GM18517 (cell line): ENCODE data around the gene LIMS2.
A peak's percentile ranks its signal among the peaks of the same experiment; 100 is the strongest.

Experiments
- ATAC-seq: cut with Tn5 transposase; IDR thresholded peaks from one replicate; pipeline ENCODE4 v1.9.1; 2021; ENCODE audit warnings: mild to moderate bottlenecking, moderate library complexity; ENCODE audit not compliant: unreplicated experiment

The LIMS2 gene

GRCh38 chr2:127658641-127659407, 16.5 kb downstream of the LIMS2 start:
- no peak for ATAC-seq

GRCh38 chr2:127658146-127658545, 17.2 kb downstream of the LIMS2 start:
- ATAC-seq: no peak

GRCh38 chr2:127657232-127657595, 18.1 kb downstream of the LIMS2 start:
- no peak for ATAC-seq

- ATAC-seq: no peak
Observed at GRCh38 chr2:127656569-127657231, 18.6 kb downstream of the LIMS2 start.

GRCh38 chr2:127655209-127656073, 19.9 kb downstream of the LIMS2 start:
- no peak for ATAC-seq

- ATAC-seq: no peak
Observed at GRCh38 chr2:127654838-127655175, 20.5 kb downstream of the LIMS2 start.

GRCh38 chr2:127654084-127654837, 21.1 kb downstream of the LIMS2 start:
- ATAC-seq: no peak

GRCh38 chr2:127653421-127654083, 21.8 kb downstream of the LIMS2 start:
- ATAC-seq: no peak

- ATAC-seq: no peak
Observed at GRCh38 chr2:127652786-127653357, 22.5 kb downstream of the LIMS2 start.

GRCh38 chr2:127651971-127652550, 23.3 kb downstream of the LIMS2 start:
- no peak for ATAC-seq

- ATAC-seq: no peak
Observed at GRCh38 chr2:127651381-127651809, 23.9 kb downstream of the LIMS2 start.

- no peak for ATAC-seq
Observed at GRCh38 chr2:127650785-127651380, 24.4 kb downstream of the LIMS2 start.

- ATAC-seq: no peak
Observed at GRCh38 chr2:127650041-127650784, 25.1 kb downstream of the LIMS2 start.

- peak; percentile 81 for ATAC-seq
Observed at GRCh38 chr2:127649684-127650040, 25.7 kb downstream of the LIMS2 start.

GRCh38 chr2:127649100-127649611, 26.2 kb downstream of the LIMS2 start:
- no peak for ATAC-seq

- no peak for ATAC-seq
Observed at GRCh38 chr2:127648321-127648720, 27.0 kb downstream of the LIMS2 start.

- no peak for ATAC-seq
Observed at GRCh38 chr2:127647242-127648190, 27.8 kb downstream of the LIMS2 start.
